GM21381 (cell line): Measurements from ENCODE around the gene PDSS1.
"Not testable (repeated sequence)": the region's sequence is repeated elsewhere in the genome, so short reads cannot be mapped to it uniquely, and the experiment has no call there.

Experiments used
- ATAC-seq: cut with Tn5 transposase; IDR thresholded peaks from one replicate; pipeline ENCODE4 v1.9.1; 2021; ENCODE audit warnings: mild to moderate bottlenecking, moderate library complexity; ENCODE audit not compliant: unreplicated experiment

Gene PDSS1

GRCh38 chr10:26697163-26697921 lies at the start of gene PDSS1:
Gene PDSS1, plus strand, starts transcription at chr10:26697701. Its CDS starts 11 bp downstream, at chr10:26697712.
- peak; percentile 82 for ATAC-seq

- ATAC-seq, result not testable (repeated sequence)
Measured at GRCh38 chr10:26648245-26648636, 49.3 kb upstream of the PDSS1 start.

GRCh38 chr10:26650406-26650805 lies 47.1 kb upstream of the PDSS1 start:
- no peak for ATAC-seq

- not testable (repeated sequence) for ATAC-seq
Measured at GRCh38 chr10:26651476-26651875, 46.0 kb upstream of the PDSS1 start.

GRCh38 chr10:26653004-26653403 lies 44.5 kb upstream of the PDSS1 start:
- ATAC-seq, result no peak

GRCh38 chr10:26655746-26656145 lies 41.8 kb upstream of the PDSS1 start:
- no peak for ATAC-seq

- no peak for ATAC-seq
Measured at GRCh38 chr10:26662864-26663263, 34.6 kb upstream of the PDSS1 start.

GRCh38 chr10:26665080-26666048 lies 32.1 kb upstream of the PDSS1 start:
- ATAC-seq, result no peak

- ATAC-seq, result no peak
Measured at GRCh38 chr10:26675873-26676257, 21.6 kb upstream of the PDSS1 start.

GRCh38 chr10:26679588-26679987 lies 17.9 kb upstream of the PDSS1 start:
- ATAC-seq, result no peak

- no peak for ATAC-seq
Measured at GRCh38 chr10:26681076-26681475, 16.4 kb upstream of the PDSS1 start.

GRCh38 chr10:26681971-26682370 lies 15.5 kb upstream of the PDSS1 start:
- not testable (repeated sequence) for ATAC-seq

- ATAC-seq, result no peak
Measured at GRCh38 chr10:26682931-26683330, 14.6 kb upstream of the PDSS1 start.

- peak; percentile 91 for ATAC-seq
Measured at GRCh38 chr10:26684667-26685264, 12.7 kb upstream of the PDSS1 start.

GRCh38 chr10:26685441-26685840 lies 12.1 kb upstream of the PDSS1 start:
- no peak for ATAC-seq

- no peak for ATAC-seq
Measured at GRCh38 chr10:26689399-26689798, 8.1 kb upstream of the PDSS1 start.

- no peak for ATAC-seq
Measured at GRCh38 chr10:26690731-26691475, 6.6 kb upstream of the PDSS1 start.

- not testable (repeated sequence) for ATAC-seq
Measured at GRCh38 chr10:26694536-26694935, 3.0 kb upstream of the PDSS1 start.

- ATAC-seq, result peak; percentile 0
Measured at GRCh38 chr10:26696786-26697162, 727 bp upstream of the PDSS1 start.

- ATAC-seq, result no peak
Measured at GRCh38 chr10:26697922-26698608, 564 bp downstream of the PDSS1 start.
